ENCODE results near the gene HAUS6.

The HAUS6 gene

GRCh38 chr9:19102631-19103345, at the start of gene HAUS6:
TSS of gene HAUS6 (minus strand) at chr9:19102904. CDS start at chr9:19102651, 253 bp downstream.
- TF ChIP-seq GATA2 (IDR thresholded peaks at IDR 0.05; ENCODE audit: low read depth, low read length) (peak; percentile 69), GATA3 (IDR thresholded peaks at IDR 0.05; ENCODE audit: low read depth, low read length) (no peak)

GRCh38 chr9:19151425-19152159, 48.9 kb upstream of the HAUS6 start:
- TF ChIP-seq GATA3 (IDR thresholded peaks at IDR 0.05; ENCODE audit: low read depth, low read length) (no peak), GATA2 (IDR thresholded peaks at IDR 0.05; ENCODE audit: low read depth, low read length) (no peak)

DNA sequence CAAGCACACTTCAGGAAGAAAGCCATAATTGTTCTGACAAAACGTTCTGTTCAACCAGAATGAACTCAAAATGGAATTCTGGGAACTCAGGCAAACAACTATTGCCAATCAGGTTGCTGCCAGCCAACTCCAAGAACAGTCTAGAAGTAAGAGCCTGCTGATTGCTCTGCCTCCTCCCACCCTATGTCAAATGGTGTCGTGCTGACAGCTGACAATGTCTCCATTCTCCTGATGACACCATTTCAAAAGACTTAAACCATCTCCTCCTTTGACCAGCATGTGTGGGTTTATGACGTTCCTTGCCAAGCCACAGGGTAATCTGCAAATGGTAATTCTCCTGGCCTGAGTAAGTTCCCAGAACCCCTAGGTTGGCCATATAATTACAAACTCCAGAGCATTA, 46.5 kb upstream of the HAUS6 start:
- TF ChIP-seq GATA3 (IDR thresholded peaks at IDR 0.05; ENCODE audit: low read depth, low read length) (no peak), GATA2 (IDR thresholded peaks at IDR 0.05; ENCODE audit: low read depth, low read length) (no peak)

DNA sequence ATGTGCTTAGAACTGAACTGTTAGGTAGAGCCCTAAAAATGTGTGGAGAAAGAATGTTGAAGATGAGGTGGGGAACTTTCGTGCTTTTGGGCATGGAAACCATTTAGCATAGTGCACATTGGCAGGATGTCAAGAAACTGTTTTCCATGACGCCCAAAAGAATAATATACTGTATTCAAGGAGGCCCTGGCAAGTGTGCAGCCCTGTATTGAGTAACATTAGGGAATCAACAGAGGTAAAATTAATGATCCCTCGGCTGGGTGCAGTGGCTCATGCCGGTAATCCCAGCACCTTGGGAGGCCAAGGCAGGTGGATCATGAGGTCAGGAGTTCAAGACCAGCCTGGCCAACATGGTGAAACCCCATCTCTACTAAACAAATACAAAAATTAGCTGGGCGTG, 45.5 kb upstream of the HAUS6 start:
- TF ChIP-seq GATA3 (IDR thresholded peaks at IDR 0.05; ENCODE audit: low read depth, low read length) (no peak), GATA2 (IDR thresholded peaks at IDR 0.05; ENCODE audit: low read depth, low read length) (no peak)

DNA sequence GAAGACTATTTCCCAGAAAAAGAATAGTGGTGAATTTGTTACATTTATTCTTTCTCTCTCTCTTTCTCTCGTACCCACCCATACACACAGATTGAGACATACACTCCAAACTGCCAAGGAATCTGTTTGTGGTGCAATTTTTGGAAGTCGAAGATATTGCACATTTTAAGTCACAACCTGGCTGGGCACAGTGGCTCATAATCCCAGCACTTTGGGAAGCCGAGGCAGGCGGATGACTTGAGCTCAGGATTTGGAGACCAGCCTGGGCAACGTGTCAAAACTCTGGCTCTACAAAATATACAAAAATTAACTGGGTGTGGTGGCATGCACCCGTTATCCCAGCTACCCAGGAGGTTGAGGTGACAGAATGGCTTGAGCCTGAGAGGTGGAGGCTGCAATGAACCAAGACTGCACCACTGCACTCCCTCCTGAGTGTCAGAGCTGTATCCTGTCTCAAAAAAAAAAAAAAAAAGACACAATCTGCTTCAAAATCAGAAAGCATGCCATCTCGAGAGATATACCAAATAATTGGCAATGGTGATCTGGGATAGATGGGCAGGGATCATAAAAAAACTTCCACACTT, 43.8 kb upstream of the HAUS6 start:
- TF ChIP-seq GATA3 (IDR thresholded peaks at IDR 0.05; ENCODE audit: low read depth, low read length) (no peak), GATA2 (IDR thresholded peaks at IDR 0.05; ENCODE audit: low read depth, low read length) (no peak)

DNA sequence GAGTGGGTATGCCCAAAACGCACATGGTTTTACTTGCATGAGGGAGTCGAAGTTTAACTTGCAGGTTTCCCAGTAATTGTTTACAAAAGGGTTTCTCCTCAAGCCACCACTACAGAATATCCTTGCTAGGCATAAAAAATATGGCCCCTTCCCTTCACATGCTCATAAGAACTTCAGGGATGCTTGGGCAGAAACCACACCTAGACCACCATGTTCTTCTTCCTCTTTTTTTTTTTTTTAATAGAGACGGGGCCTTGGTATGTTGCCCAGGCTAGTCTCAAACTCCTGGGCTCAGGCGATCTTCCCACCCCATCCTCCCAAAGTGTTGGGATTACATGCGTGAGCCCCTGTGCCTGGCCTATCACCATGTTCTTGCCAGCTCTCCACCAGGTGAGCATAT, 43.2 kb upstream of the HAUS6 start:
- TF ChIP-seq GATA3 (IDR thresholded peaks at IDR 0.05; ENCODE audit: low read depth, low read length), result no peak
- no peak for TF ChIP-seq GATA2 (IDR thresholded peaks at IDR 0.05; ENCODE audit: low read depth, low read length)

DNA sequence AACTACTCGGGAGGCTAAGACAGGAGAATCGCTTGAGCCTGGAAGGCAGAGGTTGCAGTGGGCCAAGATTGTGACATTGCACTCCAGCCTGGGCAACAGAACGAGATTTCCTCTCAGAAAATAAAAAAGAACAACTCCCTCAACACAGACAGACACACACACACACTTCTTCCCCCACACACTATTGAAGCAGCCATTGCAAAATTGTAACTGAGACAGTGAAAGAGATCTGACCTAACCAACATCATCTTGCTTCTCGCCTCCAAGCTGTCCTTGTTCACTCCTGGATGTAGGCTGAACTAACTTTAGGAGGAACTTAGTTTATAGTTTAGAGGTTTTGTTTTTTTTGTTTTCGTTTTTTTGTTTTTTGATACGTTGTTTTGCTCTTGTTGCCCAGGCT, 37.6 kb upstream of the HAUS6 start:
- TF ChIP-seq GATA3 (IDR thresholded peaks at IDR 0.05; ENCODE audit: low read depth, low read length) (no peak), GATA2 (IDR thresholded peaks at IDR 0.05; ENCODE audit: low read depth, low read length) (no peak)

DNA sequence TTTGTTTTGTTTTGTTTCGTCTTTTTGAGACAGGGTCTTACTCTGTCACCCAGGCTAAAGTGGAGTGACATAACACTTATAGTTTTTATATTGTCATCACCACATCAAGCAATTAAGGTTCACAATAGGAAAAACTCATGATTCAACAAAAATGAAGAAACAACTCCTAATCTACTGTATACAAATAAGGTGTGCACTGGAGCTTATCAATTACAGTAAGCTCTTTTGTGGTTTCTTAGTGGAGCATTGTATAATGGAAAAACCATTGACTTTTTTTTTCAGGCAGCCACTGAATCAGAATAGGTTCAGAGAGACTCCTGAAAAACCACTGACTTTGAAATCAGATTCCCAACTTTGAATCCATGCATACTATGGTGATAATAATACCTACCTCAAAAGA, 35.4 kb upstream of the HAUS6 start:
- TF ChIP-seq GATA3 (IDR thresholded peaks at IDR 0.05; ENCODE audit: low read depth, low read length), result no peak
- TF ChIP-seq GATA2 (IDR thresholded peaks at IDR 0.05; ENCODE audit: low read depth, low read length), result no peak

DNA sequence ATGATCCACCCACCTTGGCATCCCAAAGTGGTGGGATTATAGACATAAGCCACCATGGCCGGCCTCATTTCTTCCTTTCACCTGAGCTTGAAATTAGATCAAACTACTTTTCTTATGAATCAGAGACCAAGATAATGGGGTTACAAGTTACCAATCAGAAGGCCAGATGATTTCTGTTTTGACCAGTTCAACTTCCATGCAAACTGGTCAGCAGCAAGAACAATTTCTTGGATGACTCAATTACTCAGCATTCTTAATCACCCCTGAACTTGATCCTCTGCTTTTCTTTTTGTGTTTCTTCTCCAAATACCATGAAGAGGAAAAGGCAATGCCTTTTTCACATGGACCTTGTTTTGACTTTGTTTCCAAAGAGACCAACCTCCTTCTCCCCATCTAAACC, 34.6 kb upstream of the HAUS6 start:
- no peak for TF ChIP-seq GATA2 (IDR thresholded peaks at IDR 0.05; ENCODE audit: low read depth, low read length)
- TF ChIP-seq GATA3 (IDR thresholded peaks at IDR 0.05; ENCODE audit: low read depth, low read length), result no peak

- TF ChIP-seq GATA2 (IDR thresholded peaks at IDR 0.05; ENCODE audit: low read depth, low read length) (no peak), GATA3 (IDR thresholded peaks at IDR 0.05; ENCODE audit: low read depth, low read length) (no peak)
Observed at GRCh38 chr9:19136129-19136528, 33.4 kb upstream of the HAUS6 start.

- no peak for TF ChIP-seq GATA3 (IDR thresholded peaks at IDR 0.05; ENCODE audit: low read depth, low read length)
- no peak for TF ChIP-seq GATA2 (IDR thresholded peaks at IDR 0.05; ENCODE audit: low read depth, low read length)
Observed at GRCh38 chr9:19133549-19134345, 31.0 kb upstream of the HAUS6 start.

GRCh38 chr9:19130436-19130835, 27.7 kb upstream of the HAUS6 start:
- TF ChIP-seq GATA3 (IDR thresholded peaks at IDR 0.05; ENCODE audit: low read depth, low read length) (no peak), GATA2 (IDR thresholded peaks at IDR 0.05; ENCODE audit: low read depth, low read length) (no peak)

DNA sequence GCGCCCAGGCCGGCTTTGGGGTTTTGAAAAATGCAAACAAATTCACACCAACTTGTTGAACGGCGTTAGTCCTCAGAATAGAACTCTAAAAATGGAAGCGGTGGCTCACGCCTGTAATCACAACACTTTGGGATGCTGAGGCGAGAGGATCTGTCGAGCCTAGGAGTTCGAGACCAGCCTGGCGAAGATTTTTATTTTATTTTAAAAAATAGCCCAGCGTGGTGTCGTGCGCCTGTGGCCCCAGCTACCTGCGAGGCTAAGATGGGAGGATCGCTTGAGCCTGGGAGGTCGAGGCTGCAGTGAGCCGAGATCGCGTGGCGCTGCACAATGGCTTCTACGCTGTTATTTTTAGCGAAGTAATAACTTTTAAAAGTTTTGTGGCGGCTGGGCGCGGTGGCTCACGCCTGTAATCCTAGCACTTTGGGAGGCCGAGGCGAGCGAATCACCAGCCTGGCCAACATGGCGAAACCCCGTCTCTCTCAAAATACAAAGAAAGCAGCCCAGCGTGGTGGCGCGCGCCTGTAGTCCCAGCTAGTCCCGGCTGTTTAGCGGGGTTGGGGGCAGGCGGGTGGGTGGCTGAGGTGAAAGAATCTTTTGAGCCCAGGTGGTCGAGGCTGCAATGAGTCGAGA, 25.3 kb upstream of the HAUS6 start:
- TF ChIP-seq GATA2 (IDR thresholded peaks at IDR 0.05; ENCODE audit: low read depth, low read length) (no peak), GATA3 (IDR thresholded peaks at IDR 0.05; ENCODE audit: low read depth, low read length) (no peak)

DNA sequence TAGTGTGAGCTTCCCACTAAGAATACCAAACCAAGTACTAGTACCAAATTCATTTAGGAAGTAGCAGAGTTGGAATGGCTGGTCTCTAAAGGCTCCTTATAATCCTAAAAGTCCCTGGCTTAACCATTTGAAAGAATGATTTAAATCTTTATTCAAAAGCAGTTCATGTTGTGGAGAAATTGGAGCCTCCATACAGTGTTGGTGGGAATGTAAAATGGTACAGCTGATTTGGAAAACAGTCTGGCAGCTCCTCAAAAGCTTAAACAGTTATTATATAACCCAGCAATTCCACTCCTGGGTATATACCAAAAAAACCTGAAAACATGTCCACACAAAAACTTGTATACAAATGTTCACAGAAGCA, 21.7 kb upstream of the HAUS6 start:
- TF ChIP-seq GATA3 (IDR thresholded peaks at IDR 0.05; ENCODE audit: low read depth, low read length) (no peak), GATA2 (IDR thresholded peaks at IDR 0.05; ENCODE audit: low read depth, low read length) (no peak)
